Astrocyte of the spinal cord (primary cell): ENCODE results near the gene CPZ.

ENCODE experiments used
- DNase-seq: peaks from one replicate; pipeline ENCODE4 v3.0.0; 2011; ENCODE audit warnings: low read depth, low spot score
- H3K4me3 ChIP-seq: 2 replicates; pipeline ENCODE4 v1.5.1; 2011; ENCODE audit warnings: low read depth, mild to moderate bottlenecking, low read length, moderate library complexity
- in situ Hi-C: cut with HindIII; loops from 2 replicates; pipeline ENCODE4 v1.10.0; 2017; ENCODE audit warnings: low sequenced_read_pairs
- TF ChIP-seq, protein P1 (sequence below): IDR thresholded peaks from 2 replicates; pipeline ENCODE4 v1.5.1; 2012; ENCODE audit warnings: low read depth, mild to moderate bottlenecking, low read length, inconsistent platforms

Gene CPZ

DNA sequence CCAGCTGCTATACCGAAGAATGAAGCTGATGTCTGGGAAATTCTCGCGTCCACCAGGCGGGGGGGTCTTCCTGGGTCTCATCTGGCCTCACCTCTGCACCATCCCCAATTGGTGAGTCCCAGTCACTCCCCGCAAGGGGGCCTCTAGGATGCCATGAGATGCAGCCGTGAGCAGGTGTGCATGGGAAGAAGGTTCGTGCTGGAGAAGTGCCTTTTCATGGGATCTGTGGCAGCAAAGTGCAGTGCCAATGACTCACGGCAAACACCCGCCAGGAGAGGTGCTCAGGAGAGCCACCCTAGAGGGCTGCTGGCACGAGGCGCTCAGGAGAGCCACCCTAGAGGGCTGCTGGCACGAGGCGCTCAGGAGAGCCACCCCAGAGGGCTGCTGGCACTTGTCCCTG is 55.1 kb downstream of the CPZ start:
- in situ Hi-C loops = no loop called here
- H3K4me3 ChIP-seq = no peak overlapping the region
- TF ChIP-seq, protein P1, sequence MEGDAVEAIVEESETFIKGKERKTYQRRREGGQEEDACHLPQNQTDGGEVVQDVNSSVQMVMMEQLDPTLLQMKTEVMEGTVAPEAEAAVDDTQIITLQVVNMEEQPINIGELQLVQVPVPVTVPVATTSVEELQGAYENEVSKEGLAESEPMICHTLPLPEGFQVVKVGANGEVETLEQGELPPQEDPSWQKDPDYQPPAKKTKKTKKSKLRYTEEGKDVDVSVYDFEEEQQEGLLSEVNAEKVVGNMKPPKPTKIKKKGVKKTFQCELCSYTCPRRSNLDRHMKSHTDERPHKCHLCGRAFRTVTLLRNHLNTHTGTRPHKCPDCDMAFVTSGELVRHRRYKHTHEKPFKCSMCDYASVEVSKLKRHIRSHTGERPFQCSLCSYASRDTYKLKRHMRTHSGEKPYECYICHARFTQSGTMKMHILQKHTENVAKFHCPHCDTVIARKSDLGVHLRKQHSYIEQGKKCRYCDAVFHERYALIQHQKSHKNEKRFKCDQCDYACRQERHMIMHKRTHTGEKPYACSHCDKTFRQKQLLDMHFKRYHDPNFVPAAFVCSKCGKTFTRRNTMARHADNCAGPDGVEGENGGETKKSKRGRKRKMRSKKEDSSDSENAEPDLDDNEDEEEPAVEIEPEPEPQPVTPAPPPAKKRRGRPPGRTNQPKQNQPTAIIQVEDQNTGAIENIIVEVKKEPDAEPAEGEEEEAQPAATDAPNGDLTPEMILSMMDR = no peak
- DNase-seq = no peak

DNA sequence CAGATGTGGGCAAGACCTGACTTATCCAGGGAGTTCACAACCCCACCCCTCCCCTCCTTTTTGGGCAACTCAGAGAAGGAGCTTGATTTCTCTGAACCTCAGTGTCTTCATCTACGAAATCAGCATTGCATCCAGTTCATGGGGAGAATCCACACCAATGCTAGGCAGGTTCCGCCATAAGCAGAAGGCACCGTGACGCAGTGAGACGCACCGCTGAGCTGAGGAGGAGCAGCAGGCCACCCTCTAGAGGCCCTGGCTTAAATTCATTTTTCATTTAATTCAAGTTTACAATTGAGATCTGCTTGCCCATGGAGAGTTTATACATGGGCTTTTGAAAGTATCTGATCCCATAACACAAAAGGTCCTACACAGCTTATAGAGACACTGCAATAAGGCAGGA is 55.7 kb downstream of the CPZ start:
- DNase-seq = no peak
- TF ChIP-seq, protein P1 = no peak
- in situ Hi-C loops = no loop called here
- H3K4me3 ChIP-seq = no peak overlapping the region

DNA sequence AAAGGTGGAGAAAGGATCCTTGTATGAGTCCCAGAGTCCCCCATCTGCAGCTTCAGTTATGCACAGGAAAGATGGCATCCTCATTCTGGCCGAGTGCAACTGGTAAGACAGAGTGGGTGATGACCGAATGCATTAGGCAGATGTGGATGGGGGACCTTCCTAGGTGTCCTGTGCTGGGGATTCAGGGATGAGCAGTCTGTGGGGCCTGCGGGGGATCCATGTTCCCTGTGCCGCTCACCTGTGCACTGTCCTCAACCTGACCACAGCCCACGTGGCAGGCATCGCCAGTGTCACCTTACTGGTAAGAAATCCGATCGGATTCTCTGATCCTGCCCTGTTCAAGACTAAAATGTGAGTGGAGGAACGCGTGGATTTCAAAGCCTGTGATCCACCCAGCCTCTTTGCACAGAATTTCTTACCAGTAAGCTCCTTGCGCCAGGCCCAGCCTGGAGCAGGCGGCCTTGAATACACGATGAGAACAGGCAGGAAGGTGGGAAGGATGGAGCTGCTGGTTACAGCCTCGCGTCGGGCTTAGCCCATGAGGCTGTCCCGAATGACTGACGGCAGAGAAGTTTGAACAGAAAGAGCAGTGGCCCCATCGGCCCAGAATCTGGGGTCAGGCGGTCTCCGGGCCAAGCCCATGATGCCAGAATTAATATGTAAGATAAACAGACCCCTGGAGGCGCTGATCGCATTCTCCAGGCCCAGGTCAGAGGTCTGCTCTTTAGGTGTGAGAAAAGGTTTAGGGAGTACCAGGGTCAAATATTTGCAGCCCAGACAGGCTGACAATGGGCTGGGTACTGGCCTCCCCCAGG is 56.5 kb downstream of the CPZ start:
- TF ChIP-seq, protein P1 = no peak
- in situ Hi-C loops = no loop called here
- no peak overlapping the region for H3K4me3 ChIP-seq
- no peak for DNase-seq

DNA sequence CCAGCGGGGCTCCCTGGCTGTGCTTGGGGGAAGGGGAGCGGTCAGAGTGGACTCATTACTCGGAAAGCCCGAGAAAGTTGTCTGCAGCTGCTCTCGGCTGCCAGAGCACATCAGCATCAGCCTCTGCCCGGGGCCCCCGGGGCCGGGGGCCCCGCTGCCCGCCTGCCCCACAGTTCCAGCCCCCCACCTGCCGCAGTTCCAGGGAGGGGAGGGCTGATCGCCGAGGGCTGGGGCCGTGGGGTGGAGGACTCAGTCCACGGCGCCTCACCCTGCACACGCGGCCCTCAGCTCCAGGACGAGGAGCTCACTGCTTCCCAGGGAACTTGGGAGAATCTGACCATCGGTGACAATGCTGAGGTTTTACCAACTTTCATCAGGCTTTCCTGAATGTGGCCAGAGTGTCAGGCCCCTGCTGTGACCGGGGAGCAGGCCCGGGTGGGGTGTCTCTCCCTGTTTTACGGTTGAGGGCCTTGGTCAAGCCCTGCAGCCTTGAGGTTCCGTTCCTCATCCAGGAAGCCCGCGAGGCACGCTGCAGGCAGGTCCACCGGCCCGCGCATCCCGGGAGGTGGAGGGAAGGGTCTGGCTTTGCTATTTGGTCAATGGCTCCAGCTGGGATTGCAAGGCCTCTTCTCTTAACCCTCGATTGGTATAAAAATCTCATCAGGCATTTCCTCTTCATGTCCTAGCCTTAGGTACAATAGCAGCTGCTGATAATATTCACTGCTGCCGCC is 57.2 kb downstream of the CPZ start:
- in situ Hi-C loops = no loop called here
- DNase-seq = no peak
- TF ChIP-seq, protein P1 = no peak
- H3K4me3 ChIP-seq = no peak overlapping the region

DNA sequence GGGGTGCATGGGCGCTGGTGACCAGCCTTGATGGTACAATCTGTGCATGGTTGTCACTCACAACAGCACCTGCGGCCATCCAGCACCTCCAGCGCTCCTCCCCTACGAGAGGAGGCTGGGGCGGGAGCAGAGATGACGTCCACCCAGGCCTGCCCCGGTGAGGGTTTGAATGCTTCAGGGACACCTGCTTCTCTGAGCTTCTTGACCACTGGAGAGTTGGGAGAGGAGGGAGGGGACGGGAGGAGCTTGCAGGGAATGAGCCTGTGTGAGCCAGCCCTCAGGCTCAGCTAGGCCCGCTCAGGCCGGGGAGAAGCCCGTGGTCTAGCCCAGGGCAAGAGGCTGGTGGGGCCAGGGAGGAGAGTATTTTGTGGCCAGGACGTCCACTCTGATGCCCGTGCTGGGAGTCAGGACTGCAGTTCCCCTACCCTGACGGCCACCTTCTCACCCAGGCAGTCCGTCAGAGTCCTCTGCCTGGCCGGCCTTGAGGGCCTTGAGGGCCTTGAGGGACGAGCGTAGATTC is 59.2 kb downstream of the CPZ start:
- TF ChIP-seq, protein P1 = no peak
- H3K4me3 ChIP-seq = no peak overlapping the region
- DNase-seq = no peak
- in situ Hi-C loops = no loop called here

DNA sequence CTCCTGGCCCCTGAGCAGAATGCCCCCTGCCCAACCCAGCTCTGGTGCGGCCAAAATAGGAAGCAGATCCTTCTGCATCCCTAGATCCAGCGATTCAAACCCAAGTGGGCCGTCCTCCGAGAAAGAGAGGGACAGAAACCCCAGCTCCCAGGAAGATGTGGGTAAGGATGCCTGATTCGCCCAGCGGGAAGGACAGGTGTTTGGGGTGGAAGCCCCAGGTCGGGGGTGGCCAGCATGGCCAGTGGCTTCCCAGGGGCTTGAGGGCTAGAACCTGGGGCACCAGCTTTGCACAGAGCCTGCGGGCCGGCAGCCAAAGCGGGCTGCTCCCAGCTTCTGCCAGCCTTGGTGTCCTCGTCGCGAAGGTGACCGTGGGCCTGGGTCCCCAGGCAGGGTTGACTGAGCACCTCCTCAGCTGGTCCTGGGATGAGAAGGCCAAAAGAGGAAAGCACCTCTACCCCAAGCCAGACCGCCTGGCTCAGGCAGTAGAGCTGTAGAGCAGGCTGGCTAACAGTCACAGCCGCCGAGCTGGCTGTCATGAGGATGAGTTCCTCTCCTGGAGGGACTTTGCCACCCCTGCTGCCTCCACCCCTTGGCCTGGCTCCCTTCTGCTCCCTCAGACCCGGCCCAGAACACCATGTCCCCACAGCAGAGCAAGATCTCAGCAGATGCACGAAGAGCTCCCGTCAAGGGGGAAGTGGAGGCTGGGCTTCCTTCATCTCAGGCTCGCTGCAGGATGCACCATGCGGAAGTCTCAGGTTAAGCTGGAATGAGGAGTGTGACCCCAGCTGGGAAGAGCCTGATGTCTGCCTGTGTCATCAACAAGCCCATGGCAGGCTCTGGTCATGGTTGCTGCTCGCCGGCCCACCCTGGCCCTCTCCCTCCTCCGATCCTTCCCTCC is 59.9 kb downstream of the CPZ start:
- no peak for DNase-seq
- in situ Hi-C loops = no loop called here
- TF ChIP-seq, protein P1 = no peak
- H3K4me3 ChIP-seq = no peak overlapping the region
